GM21619 (cell line): ENCODE measurements around the gene TPH1.

Source experiments
- ATAC-seq: cut with Tn5 transposase; IDR thresholded peaks from one replicate; pipeline ENCODE4 v1.9.1; 2021; ENCODE audit not compliant: unreplicated experiment

The TPH1 gene

DNA sequence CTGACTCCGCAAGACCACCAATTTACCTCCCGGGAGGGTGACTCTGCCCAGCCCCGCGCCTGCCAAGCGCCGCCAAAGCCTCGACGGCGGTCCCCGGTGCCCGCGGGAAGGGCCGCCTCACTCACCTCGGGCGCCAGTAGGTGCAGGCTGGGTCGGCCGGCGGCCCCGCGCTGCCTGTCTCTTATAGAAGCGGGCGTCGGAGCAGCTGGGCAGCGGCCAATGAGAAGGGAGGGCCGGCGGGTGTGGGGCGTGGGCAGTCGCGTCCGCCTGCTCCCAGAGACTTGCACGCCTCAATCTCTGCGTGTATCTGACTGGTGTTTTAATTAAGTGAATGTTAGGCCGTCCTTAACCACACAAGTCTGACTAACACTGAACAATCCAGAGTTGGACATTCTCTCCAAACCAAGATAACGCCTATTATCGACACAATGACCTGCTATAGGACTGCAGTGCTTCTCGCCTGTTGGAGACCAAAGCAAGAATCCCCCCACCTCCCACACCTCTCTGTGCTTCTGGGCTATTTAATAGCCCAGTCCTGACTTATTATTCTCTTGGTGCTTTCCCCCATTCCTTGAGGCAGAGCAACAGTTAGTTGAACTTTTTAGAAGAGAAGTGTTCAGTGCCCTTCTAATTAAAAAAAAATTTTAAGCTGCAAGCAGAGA lies at the start of gene TPH1:
Gene TPH1 (minus strand): TSS at position 154 of the 662 bp plus-strand sequence. CDS start 5,507 bp downstream, outside the sequence.
- ATAC-seq, result no peak

DNA sequence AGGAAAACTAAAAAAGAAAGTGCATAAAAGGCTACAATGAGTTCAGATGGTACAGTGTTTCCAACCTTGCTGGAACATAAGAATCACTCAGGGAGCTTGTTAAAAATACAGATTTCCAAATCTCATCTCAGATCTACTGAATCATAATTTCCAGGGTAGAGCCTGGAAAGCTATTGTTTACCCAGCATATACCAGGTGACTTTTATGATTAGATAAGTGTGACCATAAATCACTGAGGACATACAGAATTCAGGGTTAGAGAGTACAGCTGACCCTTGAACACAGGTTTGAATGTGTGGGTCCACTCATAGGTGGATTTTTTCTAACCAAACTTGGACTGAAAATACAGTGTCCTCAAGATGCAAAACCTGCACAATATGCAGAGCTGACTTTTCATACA lies 47.9 kb upstream of the TPH1 start:
- no peak for ATAC-seq

DNA sequence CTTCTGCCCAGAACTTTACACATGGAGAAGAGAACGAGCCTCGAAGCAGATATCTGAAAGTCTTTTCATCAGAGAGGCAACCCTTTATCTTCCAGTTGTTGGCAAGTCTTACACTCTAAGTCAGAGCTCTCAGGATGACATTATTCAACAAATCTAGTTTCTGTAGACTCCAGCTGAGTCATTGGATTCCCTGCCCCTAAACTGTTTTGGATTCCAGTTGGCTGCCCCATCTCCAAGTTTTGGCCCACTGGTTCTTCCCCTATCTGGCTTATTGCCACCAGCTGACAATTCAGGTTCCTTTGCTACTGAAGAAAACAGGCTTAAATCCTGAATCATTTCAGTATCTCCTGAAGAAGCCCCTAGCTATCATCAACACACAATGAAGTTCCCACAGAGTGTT lies 45.7 kb upstream of the TPH1 start:
- ATAC-seq, result no peak

DNA sequence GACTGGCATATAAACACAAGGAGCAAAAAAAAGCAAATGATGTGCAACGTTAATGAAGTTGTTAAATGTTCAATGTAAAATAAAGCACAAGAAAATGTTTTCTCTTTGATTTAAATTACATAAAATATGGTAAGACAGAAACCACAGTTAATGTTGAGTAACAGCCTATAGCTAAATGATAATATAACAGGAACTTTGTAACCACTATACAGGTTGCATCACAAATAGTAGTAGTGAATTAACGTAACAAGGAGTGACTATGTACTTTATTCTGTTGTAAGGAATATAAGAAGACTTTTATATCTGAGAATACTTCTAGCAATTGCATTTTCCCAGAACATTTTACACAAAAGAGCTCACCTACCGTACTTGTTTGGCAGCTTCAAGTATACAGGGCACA lies 42.9 kb upstream of the TPH1 start:
- ATAC-seq, result no peak

DNA sequence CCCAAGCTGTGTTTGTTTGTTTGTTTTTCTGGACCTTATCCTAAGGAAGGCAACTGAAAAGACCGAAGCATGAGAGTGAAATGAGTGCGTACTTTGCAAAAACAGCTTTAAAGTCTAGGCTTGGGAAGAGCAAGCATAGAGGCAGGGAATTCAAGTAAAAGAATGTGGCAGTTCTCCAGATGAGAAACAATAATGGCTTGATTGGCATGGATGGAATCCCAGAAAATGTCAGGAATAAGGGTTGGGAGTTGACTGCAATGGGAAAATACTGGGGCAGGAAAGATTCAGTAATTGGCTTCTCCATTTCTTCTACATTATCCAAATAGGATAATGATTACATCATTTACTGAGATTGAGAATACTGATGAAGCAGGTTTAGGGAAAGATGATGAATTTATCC lies 42.3 kb upstream of the TPH1 start:
- no peak for ATAC-seq

DNA sequence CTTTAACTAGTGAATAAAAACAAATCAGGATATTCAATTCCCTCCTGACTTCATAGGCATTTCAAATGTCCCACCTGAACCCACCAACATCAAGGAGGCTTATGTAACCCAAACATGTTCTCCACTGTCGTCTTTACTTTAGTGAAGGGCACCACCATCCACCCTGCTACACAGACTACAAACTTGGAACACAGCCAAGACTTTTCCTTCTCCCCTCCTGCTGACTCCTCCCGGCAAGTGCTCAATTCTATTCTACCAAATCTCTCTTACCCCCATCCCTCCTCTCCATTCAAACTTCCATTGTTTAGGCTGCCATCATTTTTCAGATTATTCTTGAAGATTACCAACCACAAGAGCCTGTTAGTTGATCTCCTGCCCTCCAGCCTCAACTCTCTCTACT lies 35.5 kb upstream of the TPH1 start:
- no peak for ATAC-seq

DNA sequence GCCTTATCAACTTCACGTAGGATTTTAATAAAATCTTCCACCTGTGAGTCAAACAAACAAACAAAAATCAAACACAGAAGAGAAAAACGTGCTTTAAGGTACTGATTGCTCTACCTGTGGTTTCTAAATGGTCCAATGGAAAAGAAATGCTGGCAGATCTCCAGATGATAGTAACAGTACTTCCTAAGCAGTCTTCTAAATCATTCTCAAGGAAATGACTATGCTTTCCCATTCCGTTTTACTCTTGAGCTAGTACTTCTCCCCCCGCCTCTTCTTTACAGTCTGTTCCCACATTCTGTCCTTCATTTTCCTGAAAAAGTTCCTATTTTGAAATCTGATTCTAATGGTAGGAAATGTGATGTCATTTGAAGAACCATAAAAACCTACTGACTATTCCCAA lies 34.4 kb upstream of the TPH1 start:
- ATAC-seq, result no peak

DNA sequence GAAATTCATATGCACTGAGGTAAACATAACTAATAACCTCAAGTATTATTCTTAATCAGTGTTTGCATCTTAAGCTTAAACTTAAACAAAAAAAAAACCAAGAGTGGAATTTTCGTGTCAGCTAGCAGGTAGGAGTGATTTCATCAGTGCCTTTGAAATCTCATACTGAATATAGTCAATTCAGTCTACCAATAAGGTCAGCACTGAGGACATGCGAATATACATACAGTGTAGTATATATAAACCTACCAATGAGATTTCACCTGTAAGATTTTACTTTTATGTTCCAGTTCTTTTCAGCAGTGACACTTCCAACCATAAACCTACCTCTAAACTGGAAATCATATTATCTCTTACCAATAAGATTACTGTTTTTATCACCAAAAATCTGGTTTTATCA lies 32.8 kb upstream of the TPH1 start:
- ATAC-seq, result no peak

DNA sequence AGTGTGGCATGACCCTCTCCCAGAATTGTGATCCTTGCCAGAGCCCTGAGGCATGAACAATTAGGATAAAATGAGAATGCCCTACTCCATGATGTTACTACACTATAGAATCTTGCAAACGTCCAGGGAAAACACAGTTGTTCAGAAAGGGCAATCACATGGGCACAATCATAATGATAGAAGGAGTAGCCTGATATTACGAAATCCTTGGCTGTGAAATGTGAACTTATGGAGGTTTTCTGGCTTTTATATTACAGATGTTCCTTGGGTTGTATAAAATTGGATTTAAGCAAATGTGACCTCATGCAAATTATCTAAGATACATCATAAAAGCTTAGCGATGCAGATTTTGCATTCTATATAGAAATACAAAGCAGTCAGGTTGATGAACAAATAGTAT lies 29.4 kb upstream of the TPH1 start:
- ATAC-seq, result no peak

DNA sequence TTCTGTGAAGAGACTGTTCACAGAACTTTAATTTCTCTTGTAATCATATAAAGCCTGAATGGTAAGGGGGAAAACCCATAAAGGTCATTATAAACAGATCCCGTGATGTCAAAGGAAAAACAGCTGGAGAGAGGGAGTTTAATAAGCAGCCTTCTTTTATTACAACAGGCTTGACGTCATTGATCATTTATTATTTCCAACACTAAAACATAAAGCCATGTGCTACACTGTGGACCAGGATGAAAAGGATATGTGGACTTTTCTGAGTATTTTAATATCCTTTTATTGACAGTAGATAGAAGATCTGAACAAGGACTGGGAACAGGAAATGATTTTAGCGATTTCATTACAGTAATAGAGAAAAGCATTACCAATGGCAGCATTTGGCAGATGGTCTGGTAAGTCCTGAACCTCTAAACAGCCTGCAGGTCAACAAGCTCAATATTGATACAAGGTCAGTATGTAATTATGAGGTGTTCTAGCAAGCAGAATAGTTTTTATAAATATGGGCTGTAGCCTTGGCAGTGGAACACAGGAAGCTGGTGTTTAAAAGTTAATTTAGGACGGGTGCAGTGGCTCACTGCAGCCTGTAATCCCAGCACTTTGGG lies 25.1 kb upstream of the TPH1 start:
- no peak for ATAC-seq

DNA sequence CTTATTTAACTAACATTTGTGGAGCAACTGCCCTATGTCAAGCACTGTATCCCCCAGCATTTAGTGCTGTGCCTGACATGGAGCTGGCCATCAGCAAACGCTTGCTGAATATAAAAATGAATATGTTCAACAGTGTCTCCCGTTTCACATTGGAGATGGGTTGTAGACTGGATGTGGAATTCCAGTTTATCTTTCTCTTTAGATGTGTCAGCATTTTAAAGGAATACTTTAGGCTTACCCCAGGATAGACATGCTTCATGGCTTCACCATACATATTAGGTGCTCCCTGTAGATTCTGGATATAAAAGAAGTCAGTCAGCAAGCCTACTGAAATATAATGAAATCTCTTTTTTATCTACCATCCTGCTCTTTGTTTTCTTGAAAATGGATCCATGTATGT lies 21.3 kb upstream of the TPH1 start:
- ATAC-seq, result no peak

DNA sequence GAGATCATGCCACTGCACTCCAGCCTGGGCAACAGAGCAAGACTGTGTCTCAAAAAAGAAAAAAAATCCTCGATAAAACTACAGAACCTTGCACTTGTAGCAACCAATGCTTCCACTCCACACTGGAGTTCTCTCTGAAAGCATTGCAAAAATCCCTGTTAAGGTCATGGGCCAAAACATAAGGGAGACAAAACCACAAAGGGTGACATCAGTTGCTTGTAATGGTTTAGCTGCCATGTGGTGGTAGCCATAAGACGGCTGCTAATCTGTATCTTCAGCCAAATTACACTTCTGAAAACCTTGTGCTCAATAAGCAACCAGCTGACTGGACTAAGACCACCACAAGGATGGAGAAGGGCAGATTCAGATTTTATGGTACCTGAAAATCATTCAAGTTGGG lies 20.6 kb upstream of the TPH1 start:
- ATAC-seq, result no peak

DNA sequence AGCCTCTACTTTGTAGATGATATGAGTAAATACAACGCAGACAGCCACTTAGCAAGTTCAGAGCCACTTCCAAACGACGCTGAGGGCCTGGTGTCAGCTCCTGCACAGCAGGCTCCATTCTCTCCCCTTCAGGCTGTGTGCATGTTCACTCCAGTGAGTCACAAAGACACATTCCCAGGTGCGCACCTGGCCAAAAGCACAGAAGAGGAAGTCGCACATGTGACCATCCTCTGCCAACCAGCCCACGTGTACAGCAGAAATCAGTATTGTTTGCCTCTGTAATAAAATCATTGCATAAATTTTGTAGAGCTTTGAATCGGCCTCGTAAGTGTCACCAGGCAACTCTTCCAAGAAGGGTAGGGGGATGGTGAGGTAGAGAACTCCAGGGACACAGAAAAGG lies 19.5 kb upstream of the TPH1 start:
- ATAC-seq, result no peak

DNA sequence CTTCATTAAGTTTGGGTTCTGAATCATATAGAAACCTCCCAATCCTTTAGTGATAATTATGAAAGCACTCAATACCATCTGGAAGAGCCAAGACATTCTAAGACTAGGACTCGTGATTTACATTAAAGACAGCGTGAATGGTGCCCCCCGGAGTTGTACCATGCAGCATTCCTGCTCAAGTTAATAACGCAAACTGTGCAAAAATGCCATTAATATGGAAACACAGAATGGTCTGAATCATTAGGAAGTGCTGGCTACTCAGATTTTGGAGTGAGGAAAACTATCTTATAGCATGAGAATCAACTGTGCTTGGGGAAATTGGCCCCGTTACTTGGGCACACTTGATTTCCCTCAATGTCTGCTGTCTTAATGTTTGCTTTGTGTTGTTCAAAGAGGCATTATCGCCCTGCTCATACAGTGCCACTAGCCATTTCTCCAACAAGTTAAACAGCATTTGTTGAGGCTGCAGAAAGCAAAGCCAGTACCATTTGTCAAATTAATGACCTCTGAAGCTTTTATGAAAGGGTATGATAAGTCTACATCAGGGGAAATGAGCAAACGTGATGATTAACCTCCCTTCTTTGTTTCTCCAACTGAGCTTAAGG lies 18.5 kb upstream of the TPH1 start:
- ATAC-seq, result no peak

DNA sequence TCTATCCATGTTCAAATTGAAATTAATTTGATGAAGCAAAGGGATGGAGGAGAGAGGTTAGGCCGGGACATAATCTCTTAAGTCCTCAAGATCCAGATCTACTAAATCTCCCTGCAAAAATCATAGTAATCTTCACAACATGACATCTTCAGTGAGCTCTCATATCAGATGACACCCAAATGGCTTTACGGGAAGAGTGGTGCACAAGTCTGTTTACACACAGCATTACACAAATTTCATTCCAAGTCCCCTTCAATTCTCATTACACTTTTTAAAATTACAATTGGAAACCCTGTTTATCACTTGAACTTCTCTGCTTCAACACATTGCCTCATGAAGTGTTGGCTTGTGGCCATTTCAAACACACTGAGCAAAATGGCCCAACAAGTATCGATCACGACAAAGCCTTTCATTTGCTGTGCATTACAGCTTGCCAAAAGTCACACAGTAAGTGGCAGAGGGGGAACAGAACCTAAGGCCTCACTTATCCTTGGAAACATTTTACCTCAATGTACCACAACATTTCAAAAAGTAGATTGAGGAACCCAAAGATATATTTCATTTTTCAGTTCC lies 17.9 kb upstream of the TPH1 start:
- no peak for ATAC-seq

DNA sequence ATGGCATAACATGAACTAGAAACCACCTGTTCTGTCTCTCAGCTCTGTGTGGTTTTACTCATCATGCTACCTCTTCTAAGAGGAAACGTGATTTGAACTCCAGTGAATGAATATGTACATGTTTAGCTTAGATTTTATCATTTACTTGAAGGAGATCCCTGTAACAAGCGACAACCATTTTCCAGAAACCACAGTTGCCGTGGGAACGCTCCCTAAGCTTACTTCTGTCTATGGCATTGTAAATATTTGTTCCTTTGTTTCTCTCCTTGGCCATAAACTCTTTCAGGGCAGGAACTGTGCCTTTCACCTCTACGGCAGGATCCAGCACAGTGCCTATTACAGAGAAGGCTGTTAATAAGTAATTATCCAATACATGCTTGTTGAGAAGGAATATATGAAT lies 17.1 kb upstream of the TPH1 start:
- ATAC-seq, result no peak

DNA sequence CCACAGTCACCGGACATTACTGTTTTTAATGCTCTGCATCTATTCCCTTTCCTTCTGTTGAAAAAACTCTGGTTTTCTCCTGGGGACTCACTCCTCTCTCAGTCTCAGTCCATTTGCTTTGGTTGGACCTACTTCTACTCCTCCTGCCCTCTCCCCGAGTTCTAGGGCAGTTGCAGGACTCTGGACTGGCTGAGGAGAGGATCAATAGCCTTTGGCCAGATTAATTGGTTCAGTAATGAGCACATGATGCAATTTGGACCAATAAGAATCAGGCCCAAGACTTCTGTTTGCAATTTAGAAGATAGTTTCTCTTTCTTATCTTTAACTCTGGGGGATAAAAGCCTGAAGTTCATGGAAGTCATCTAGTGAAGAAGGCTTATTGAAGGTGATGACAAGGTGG lies 15.3 kb upstream of the TPH1 start:
- no peak for ATAC-seq

DNA sequence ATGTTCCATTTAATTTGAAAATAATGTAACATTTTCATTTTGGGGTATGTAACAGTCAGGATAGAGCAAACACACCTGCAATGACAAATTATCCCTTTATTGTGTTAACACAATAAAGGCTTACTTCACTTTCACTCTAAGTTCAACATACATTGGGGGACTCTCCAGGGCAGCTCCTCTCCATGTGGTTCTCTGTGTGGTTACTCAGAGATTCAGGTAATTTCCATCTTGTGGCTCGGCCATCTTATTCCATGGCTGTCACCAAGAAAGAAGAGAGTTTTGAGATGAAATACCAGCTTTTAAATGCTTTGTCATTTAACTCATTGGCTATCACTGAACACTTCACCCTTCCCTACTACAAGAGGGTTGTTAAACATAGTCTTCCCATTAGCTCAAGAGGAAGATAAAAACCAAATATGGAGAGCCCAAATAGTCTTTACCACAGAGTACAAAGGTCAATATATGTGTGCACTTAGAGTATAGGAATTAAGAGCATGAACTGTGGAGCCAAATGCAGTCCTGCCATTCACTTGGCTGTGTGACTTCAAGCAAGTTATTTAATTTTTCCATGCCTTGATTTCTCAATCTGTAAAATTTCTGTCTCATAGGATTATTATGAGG lies 10.6 kb upstream of the TPH1 start:
- ATAC-seq, result no peak

DNA sequence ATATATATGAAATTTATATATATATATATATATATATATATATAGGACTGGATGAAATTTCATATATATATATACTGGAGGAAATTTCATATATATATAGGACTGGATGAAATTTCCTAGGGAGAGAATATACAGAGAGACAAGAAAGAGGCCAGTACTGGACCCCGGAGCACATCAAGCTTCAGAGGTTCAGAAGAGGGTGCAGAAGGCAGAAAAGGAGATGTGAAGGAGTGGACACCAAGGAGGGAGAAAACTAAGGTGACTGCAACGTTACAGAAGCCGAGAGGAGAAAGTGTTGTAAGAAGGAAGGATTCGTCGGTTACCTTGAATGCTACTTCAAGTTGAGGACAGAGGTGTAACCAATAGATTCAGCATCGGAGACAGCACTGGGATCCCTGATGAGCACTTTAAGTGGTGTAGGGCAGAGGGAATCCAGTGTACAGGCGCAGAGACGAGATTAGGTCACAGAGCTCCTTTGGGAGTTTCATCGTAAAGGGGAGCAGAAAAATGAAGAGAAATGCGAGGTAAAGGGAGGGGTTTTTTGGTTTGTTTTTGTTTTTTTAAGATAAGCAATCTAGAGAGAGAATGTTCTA lies 8.5 kb upstream of the TPH1 start:
- ATAC-seq, result no peak

DNA sequence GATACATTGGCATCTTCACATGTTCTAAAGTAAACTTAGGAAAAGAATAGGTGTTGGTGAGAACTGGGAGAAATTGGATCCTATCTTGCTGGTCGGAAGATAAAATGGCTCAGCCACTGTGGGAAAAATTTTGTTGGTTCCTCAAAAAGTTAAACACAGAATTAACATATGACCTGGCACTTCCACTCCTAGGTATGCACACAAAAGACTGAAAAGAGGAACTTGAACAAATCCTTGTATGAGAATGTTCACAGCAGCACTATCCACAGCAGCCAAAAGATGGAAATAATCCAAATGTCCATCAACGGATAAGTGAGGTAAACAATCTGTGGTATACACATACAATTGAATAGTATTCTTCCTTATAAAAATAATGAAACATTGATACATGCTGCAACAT lies 4.8 kb upstream of the TPH1 start:
- ATAC-seq, result no peak

DNA sequence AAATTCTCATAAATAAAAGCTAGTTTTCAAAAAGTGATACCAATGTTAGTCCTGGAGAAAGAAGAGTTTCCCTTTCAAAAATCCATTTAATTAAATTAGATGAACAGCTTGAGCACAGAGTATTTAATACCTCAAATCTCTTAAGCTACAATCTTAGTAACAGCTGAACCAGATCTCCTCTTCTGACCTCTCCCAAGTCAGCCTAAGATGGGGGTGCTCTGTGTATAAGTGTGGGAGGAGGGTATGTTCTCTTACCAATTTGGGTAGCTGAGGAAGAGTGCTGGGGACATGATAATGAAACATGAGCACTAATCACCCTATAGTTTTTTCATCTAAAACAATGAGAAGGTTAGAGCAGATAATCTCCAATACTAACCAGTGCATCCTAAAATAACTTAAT lies 9.6 kb downstream of the TPH1 start:
- no peak for ATAC-seq

DNA sequence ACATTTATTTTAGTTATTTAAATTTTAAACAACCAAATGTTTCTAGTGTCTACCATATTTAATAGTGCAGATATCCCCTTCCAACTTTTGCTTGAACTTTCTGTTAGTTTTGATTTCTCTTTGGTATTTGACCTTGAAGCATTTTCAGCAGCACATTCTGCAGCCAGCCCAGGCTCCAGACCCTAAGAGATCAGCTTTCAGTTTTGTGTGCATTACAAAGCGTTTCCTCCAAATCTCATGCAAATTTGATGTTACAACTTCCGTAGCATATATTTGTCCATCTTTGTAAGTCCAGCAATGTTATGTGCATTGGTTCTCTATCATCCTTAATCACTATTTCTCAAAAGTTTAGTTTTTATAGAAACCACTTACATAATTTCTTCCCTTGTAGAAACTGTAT lies 18.6 kb downstream of the TPH1 start:
- ATAC-seq, result no peak
